GM12891 (cell line): ENCODE measurements around the gene ZRSR2.

Source experiments
- POLR2A ChIP-seq: IDR thresholded peaks from 2 replicates; pipeline ENCODE4 v1.6.1; 2011; ENCODE audit warnings: low read depth, low read length, control low read depth
- POLR2AphosphoS5 ChIP-seq: IDR thresholded peaks from 2 replicates; pipeline ENCODE4 v1.6.1; 2011; ENCODE audit warnings: low read depth, low read length, control low read depth

DNA sequence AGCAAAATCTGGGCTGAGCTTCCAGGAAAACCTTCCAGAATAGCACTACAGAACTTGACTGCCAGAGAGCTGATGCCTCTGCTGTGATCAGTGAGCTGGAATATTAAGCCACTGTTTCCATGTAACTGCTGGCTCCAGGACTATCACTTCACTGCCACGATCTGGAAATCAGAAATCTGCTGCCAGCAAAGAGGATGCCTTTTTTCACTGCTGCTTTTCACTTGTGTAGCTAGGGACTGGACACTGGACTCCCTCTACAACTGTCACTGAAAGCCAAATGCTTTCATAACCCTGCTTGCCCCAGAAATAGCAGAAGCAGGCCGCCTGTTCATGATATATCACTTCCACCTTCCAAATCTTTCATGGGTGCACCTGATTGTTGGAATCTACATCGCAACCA, 73.7 kb downstream of the ZRSR2 start:
- TF ChIP-seq POLR2AphosphoS5 (no peak), POLR2A (no peak)
